ENCODE data around the gene ZSCAN9. TPM values are rescaled to one million over a fixed set of nuclear protein-coding genes. Genes with fewer than 3 reads are reported as not detected.

ZSCAN9 gene
- total and polyA plus RNA-seq, 2 experiments from 2014 or later, result 7.4 to 12.2 TPM

GRCh38 chr6:28245206-28245941 is 20.3 kb downstream of the ZSCAN9 start:
- H3K27ac ChIP-seq, result no peak overlapping the region
- H3K9me3 ChIP-seq (ENCODE audit: low read depth), result no peaks in the 10 kb centered on the region
- DNase-seq (ENCODE audit: low spot score), result no peak
- H3K79me2 ChIP-seq, result peaks cover 12% of the 10 kb centered on the region
- no peaks in the 10 kb centered on the region for H3K27me3 ChIP-seq
- no peak overlapping the region for H3K4me3 ChIP-seq
- peaks cover 3% of the 10 kb centered on the region for H3K4me1 ChIP-seq (ENCODE audit: insufficient read depth)
- no peak for TF ChIP-seq EZH2phosphoT487 (IDR thresholded peaks at IDR 0.05; ENCODE audit: low read depth, severe bottlenecking, unreplicated experiment)
- no peak for TF ChIP-seq CTCF (IDR thresholded peaks at IDR 0.05; ENCODE audit: poor library complexity)
- TF ChIP-seq EZH2 (IDR thresholded peaks at IDR 0.05; ENCODE audit: borderline replicate concordance), result no peak
- no peak overlapping the region for H3K4me2 ChIP-seq
- WGBS (ENCODE audit: low lambda C conversion rate, missing lambda C conversion rate), result 97% methylated on average over 6 of the region's 6 CpGs
- no peaks in the 10 kb centered on the region for H4K20me1 ChIP-seq (ENCODE audit: insufficient read depth, poor library complexity, severe bottlenecking)
- H3K36me3 ChIP-seq (replicated peaks; ENCODE audit: insufficient read depth, low read depth), result no peaks in the 10 kb centered on the region
- no peak overlapping the region for H2AFZ ChIP-seq
- no peaks in the 10 kb centered on the region for H3K9me2 ChIP-seq (replicated peaks; ENCODE audit: insufficient read depth)

GRCh38 chr6:28248916-28249315 is 23.8 kb downstream of the ZSCAN9 start:
- peaks cover 11% of the 10 kb centered on the region for H3K4me1 ChIP-seq (ENCODE audit: insufficient read depth)
- no peak overlapping the region for H3K4me3 ChIP-seq
- TF ChIP-seq EZH2phosphoT487 (IDR thresholded peaks at IDR 0.05; ENCODE audit: low read depth, severe bottlenecking, unreplicated experiment) (no peak), EZH2 (IDR thresholded peaks at IDR 0.05; ENCODE audit: borderline replicate concordance) (no peak), CTCF (IDR thresholded peaks at IDR 0.05; ENCODE audit: poor library complexity) (no peak)
- no peaks in the 10 kb centered on the region for H3K9me3 ChIP-seq (ENCODE audit: low read depth)
- H3K4me2 ChIP-seq, result no peak overlapping the region
- no peak overlapping the region for H2AFZ ChIP-seq
- H3K9me2 ChIP-seq (replicated peaks; ENCODE audit: insufficient read depth), result no peaks in the 10 kb centered on the region
- WGBS (ENCODE audit: low lambda C conversion rate, missing lambda C conversion rate), result 65% methylated on average over 1 of the region's 1 CpG
- H3K79me2 ChIP-seq, result peaks cover 21% of the 10 kb centered on the region
- H3K27ac ChIP-seq, result no peak overlapping the region
- H3K36me3 ChIP-seq (replicated peaks; ENCODE audit: insufficient read depth, low read depth), result no peaks in the 10 kb centered on the region
- no peak for DNase-seq (ENCODE audit: low spot score)
- no peaks in the 10 kb centered on the region for H4K20me1 ChIP-seq (ENCODE audit: insufficient read depth, poor library complexity, severe bottlenecking)
- no peaks in the 10 kb centered on the region for H3K27me3 ChIP-seq

- WGBS (ENCODE audit: low lambda C conversion rate, missing lambda C conversion rate), result 90% methylated on average over 2 of the region's 2 CpGs
- Histone ChIP-seq H3K4me2 (peak overlapping the region; percentile 78), H3K9me3 (ENCODE audit: low read depth) (no peaks in the 10 kb centered on the region), H3K27ac (no peak overlapping the region), H3K4me1 (ENCODE audit: insufficient read depth) (peaks cover 11% of the 10 kb centered on the region), H3K4me3 (peak overlapping the region; percentile 81), H2AFZ (no peak overlapping the region), H3K79me2 (peaks cover 21% of the 10 kb centered on the region), H4K20me1 (ENCODE audit: insufficient read depth, poor library complexity, severe bottlenecking) (no peaks in the 10 kb centered on the region), H3K36me3 (replicated peaks; ENCODE audit: insufficient read depth, low read depth) (no peaks in the 10 kb centered on the region), H3K27me3 (no peaks in the 10 kb centered on the region), H3K9me2 (replicated peaks; ENCODE audit: insufficient read depth) (no peaks in the 10 kb centered on the region)
- TF ChIP-seq EZH2phosphoT487 (IDR thresholded peaks at IDR 0.05; ENCODE audit: low read depth, severe bottlenecking, unreplicated experiment), result no peak
- DNase-seq (ENCODE audit: low spot score), result no peak
Observed at GRCh38 chr6:28250747-28251146, 25.7 kb downstream of the ZSCAN9 start.

GRCh38 chr6:28251661-28252008 is 26.6 kb downstream of the ZSCAN9 start:
- Histone ChIP-seq H2AFZ (peak overlapping the region; percentile 82), H3K27me3 (no peaks in the 10 kb centered on the region), H3K9me2 (replicated peaks; ENCODE audit: insufficient read depth) (no peaks in the 10 kb centered on the region), H4K20me1 (ENCODE audit: insufficient read depth, poor library complexity, severe bottlenecking) (no peaks in the 10 kb centered on the region), H3K4me2 (peak overlapping the region; percentile 78), H3K4me3 (peak overlapping the region; percentile 81), H3K27ac (peak overlapping the region; percentile 47), H3K9me3 (ENCODE audit: low read depth) (no peaks in the 10 kb centered on the region), H3K4me1 (ENCODE audit: insufficient read depth) (peaks cover 11% of the 10 kb centered on the region), H3K36me3 (replicated peaks; ENCODE audit: insufficient read depth, low read depth) (no peaks in the 10 kb centered on the region), H3K79me2 (peaks cover 21% of the 10 kb centered on the region)
- WGBS (ENCODE audit: low lambda C conversion rate, missing lambda C conversion rate), result under 1% methylated on average over 25 of the region's 25 CpGs
- DNase-seq (ENCODE audit: low spot score), result peak; percentile 37
- TF ChIP-seq EZH2phosphoT487 (IDR thresholded peaks at IDR 0.05; ENCODE audit: low read depth, severe bottlenecking, unreplicated experiment) (no peak), CTCF (IDR thresholded peaks at IDR 0.05; ENCODE audit: poor library complexity) (no peak), EZH2 (IDR thresholded peaks at IDR 0.05; ENCODE audit: borderline replicate concordance) (no peak)
